Upper lobe of right lung (tissue), 1 donor: Measurements from ENCODE around the gene FAM163B. TPM values are rescaled to one million over a fixed set of nuclear protein-coding genes. Genes with fewer than 3 reads are reported as not detected.

ENCODE experiments used
- ATAC-seq: fragments of 200-7000 bp; cut with Tn5 transposase; one replicate; pipeline ENCODE4 v1.9.1; 2020; ENCODE audit warnings: mild to moderate bottlenecking, moderate library complexity
- DNase-seq: peaks from one replicate; pipeline ENCODE4 v3.0.0-alpha.2; 2020
- H3K27ac ChIP-seq: fragments of 200-600 bp; one replicate; pipeline ENCODE4 v1.8.0; 2022
- H3K27me3 ChIP-seq: fragments of 200-600 bp; one replicate; pipeline ENCODE4 v1.8.0; 2022; ENCODE audit warnings: mild to moderate bottlenecking
- H3K36me3 ChIP-seq: fragments of 200-600 bp; one replicate; pipeline ENCODE4 v1.8.0; 2022
- H3K4me1 ChIP-seq: fragments of 200-600 bp; one replicate; pipeline ENCODE4 v1.8.0; 2022
- H3K4me3 ChIP-seq: fragments of 200-600 bp; one replicate; pipeline ENCODE4 v1.8.0; 2022; ENCODE audit warnings: mild to moderate bottlenecking
- H3K9me3 ChIP-seq: fragments of 200-600 bp; one replicate; pipeline ENCODE4 v1.8.0; 2022
- CTCF ChIP-seq: fragments of 200-600 bp; IDR thresholded peaks from one replicate; pipeline ENCODE4 v1.8.0; 2022; ENCODE audit warnings: antibody characterized with exemption
- intact Hi-C: fragments of 100-400 bp; cut with DNase I; formaldehyde crosslinking; loops from one replicate; pipeline ENCODE4 v1.11.0; 2022
- total RNA-seq: library from RNA; stranded (reverse); fragmentation: NEBNext Ultra II Directional; extraction: Animal tissue kit (Norgen Biotek cat#: 25700); gene quantifications from one replicate; pipeline ENCODE4 v1.2.1, GENCODE V29; 2021
- donor health status: DM: no; HTN: yes; CAD: no; lungs with severe emphysema.

The FAM163B gene
- total RNA-seq, 1 donor from 2014 or later, result not detected

GRCh38 chr9:133618726-133619125, 9.5 kb upstream of the FAM163B start:
- Histone ChIP-seq H3K36me3 (no peaks in the 10 kb centered on the region), H3K9me3 (no peaks in the 10 kb centered on the region), H3K27ac (no peak overlapping the region), H3K27me3 (peaks cover 29% of the 10 kb centered on the region), H3K4me3 (no peak overlapping the region), H3K4me1 (no peaks in the 10 kb centered on the region)
- no peak for ATAC-seq
- no peak for DNase-seq
- intact Hi-C loops, result no loop called here
- TF ChIP-seq CTCF, result no peak

GRCh38 chr9:133616643-133617405, 7.6 kb upstream of the FAM163B start:
- no peak for ATAC-seq
- no peak overlapping the region for H3K4me3 ChIP-seq
- no peaks in the 10 kb centered on the region for H3K4me1 ChIP-seq
- no peaks in the 10 kb centered on the region for H3K36me3 ChIP-seq
- no peak overlapping the region for H3K27ac ChIP-seq
- no peak for TF ChIP-seq CTCF
- DNase-seq, result no peak
- no peaks in the 10 kb centered on the region for H3K9me3 ChIP-seq
- H3K27me3 ChIP-seq, result peaks cover 26% of the 10 kb centered on the region
- intact Hi-C loops, result no loop called here

GRCh38 chr9:133615606-133616188, 6.5 kb upstream of the FAM163B start:
- no peak for ATAC-seq

GRCh38 chr9:133615186-133615585, 6.0 kb upstream of the FAM163B start:
- no peak for ATAC-seq
- Histone ChIP-seq H3K27ac (no peak overlapping the region), H3K4me3 (no peak overlapping the region), H3K9me3 (no peaks in the 10 kb centered on the region), H3K27me3 (peaks cover 37% of the 10 kb centered on the region), H3K4me1 (no peaks in the 10 kb centered on the region), H3K36me3 (no peaks in the 10 kb centered on the region)
- TF ChIP-seq CTCF, result no peak
- intact Hi-C loops, result no loop called here
- no peak for DNase-seq

More at GRCh38 chr9:133615606-133616188, 6.5 kb upstream of the FAM163B start:
- no peaks in the 10 kb centered on the region for H3K36me3 ChIP-seq
- peaks cover 32% of the 10 kb centered on the region for H3K27me3 ChIP-seq
- H3K4me3 ChIP-seq, result no peak overlapping the region
- intact Hi-C loops, result no loop called here
- no peak for TF ChIP-seq CTCF
- H3K27ac ChIP-seq, result no peak overlapping the region
- H3K4me1 ChIP-seq, result no peaks in the 10 kb centered on the region
- H3K9me3 ChIP-seq, result no peaks in the 10 kb centered on the region
- DNase-seq, result no peak

- TF ChIP-seq CTCF, result no peak
- DNase-seq (no peak), ATAC-seq (no peak)
- no peak overlapping the region for H3K4me3 ChIP-seq
- no peak overlapping the region for H3K27ac ChIP-seq
- peaks cover 42% of the 10 kb centered on the region for H3K27me3 ChIP-seq
- H3K4me1 ChIP-seq, result no peaks in the 10 kb centered on the region
- H3K9me3 ChIP-seq, result no peaks in the 10 kb centered on the region
- no peaks in the 10 kb centered on the region for H3K36me3 ChIP-seq
- intact Hi-C loops, result no loop called here
Observed at GRCh38 chr9:133614678-133615077, 5.5 kb upstream of the FAM163B start.
